Measurements from ENCODE around the gene LRRC3B. TPM values are rescaled to one million over a fixed set of nuclear protein-coding genes. Genes with fewer than 3 reads are reported as not detected.

The LRRC3B gene
- total and polyA plus RNA-seq, 9 donors: 0.28 to 2.5 (median 0.92) TPM

- no peak for TF ChIP-seq CTCF (IDR thresholded peaks at IDR 0.05)
- TF ChIP-seq POLR2A (IDR thresholded peaks at IDR 0.05): no peak
- TF ChIP-seq EP300 (IDR thresholded peaks at IDR 0.05): no peak
- no peak overlapping the region for H3K27ac ChIP-seq
- DNase-seq: no peak
- H3K4me3 ChIP-seq: no peak overlapping the region
- H3K9me3 ChIP-seq: no peaks in the 10 kb centered on the region
- no peaks in the 10 kb centered on the region for H3K36me3 ChIP-seq
- 27 to 53% (median 46%) methylated on average over 2 of the region's 2 CpGs for WGBS, 3 donors
- no peaks in the 10 kb centered on the region for H3K4me1 ChIP-seq (ENCODE audit: insufficient read depth)
- intact Hi-C loops (cut with DNase I): no loop called here
- H3K27me3 ChIP-seq: no peaks in the 10 kb centered on the region
Observed at GRCh38 chr3:26588931-26589330, 33.6 kb upstream of the LRRC3B start.

DNA sequence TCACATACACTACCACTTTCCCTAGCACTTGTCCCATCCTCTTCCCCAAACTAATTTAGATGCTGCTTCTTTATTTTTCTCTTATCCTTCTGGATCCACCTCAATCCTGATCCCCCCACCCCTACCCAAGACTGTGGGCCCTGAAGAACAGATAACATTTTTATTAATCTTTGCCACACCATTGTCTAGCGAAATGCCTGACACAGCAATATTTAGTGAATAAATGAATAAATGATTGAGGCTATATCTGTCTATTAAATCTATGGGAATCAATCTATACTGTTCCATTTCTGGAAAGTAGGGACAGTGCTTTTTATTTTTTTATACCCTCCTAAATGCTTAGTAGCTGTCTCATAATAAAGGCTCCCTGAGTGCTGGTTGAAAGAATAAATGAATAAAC is 32.9 kb upstream of the LRRC3B start:
- Histone ChIP-seq H3K36me3 (no peaks in the 10 kb centered on the region), H3K27ac (no peak overlapping the region), H3K27me3 (no peaks in the 10 kb centered on the region), H3K4me3 (no peak overlapping the region), H3K4me1 (ENCODE audit: insufficient read depth) (no peaks in the 10 kb centered on the region), H3K9me3 (no peaks in the 10 kb centered on the region)
- TF ChIP-seq CTCF (IDR thresholded peaks at IDR 0.05) (no peak), EP300 (IDR thresholded peaks at IDR 0.05) (no peak), POLR2A (IDR thresholded peaks at IDR 0.05) (no peak)
- WGBS, 3 donors: 96 to 98% (median 98%) methylated on average over 1 of the region's 1 CpG
- DNase-seq: no peak
- intact Hi-C loops (cut with DNase I): no loop called here

DNA sequence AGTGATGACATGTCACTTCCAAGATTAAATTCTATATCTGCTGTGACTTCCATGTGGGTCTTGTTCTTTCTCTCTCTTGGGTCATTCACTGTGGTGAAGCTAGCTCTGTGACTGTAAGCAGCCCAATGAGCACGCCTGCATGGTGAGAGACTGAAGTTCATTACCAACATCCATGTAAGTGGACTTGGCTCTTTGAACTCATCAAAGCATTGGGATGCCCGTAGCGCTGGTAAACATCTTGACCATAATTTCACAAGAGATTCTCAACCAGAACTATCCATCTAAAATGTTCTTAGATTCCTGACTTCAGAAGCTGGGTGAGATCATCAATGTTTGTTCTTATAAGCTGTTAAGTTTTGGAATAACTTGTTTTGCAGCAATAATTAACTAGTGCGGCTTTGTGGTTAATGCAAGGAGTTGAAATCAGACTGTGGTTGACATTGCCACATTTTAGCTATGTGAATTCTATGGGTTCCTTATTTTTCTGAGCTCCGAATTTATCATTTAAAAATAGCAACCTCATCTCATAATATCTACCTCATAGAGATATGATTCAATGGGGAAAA is 31.6 kb upstream of the LRRC3B start:
- Histone ChIP-seq H3K4me1 (ENCODE audit: insufficient read depth) (no peaks in the 10 kb centered on the region), H3K36me3 (no peaks in the 10 kb centered on the region), H3K27me3 (no peaks in the 10 kb centered on the region), H3K9me3 (no peaks in the 10 kb centered on the region), H3K27ac (no peak overlapping the region), H3K4me3 (no peak overlapping the region)
- WGBS, 3 donors: 93 to 96% (median 95%) methylated on average over 5 of the region's 5 CpGs
- no peak for DNase-seq
- intact Hi-C loops (cut with DNase I): no loop called here
- TF ChIP-seq CTCF (IDR thresholded peaks at IDR 0.05) (no peak), POLR2A (IDR thresholded peaks at IDR 0.05) (no peak), EP300 (IDR thresholded peaks at IDR 0.05) (no peak)

DNA sequence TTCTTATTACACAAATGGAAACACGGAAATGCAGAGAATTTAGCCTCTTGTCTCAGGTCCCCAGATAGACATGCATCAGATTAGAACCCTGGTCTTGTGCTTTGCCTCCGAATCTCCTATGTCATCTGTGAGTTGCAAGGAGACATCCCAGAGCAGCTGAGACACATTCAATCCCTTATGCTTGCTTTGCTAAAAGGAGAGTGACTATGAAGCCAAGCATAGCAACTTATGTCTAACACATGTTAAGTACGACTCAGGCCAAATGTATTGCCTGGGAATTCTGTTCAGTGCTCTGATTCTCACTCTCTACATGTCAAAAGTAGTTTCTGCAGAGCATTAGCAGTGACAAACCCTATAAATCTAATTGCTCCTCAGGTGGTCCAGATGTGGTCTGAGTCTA is 30.6 kb upstream of the LRRC3B start:
- H3K4me3 ChIP-seq: no peak overlapping the region
- no peaks in the 10 kb centered on the region for H3K36me3 ChIP-seq
- no peaks in the 10 kb centered on the region for H3K9me3 ChIP-seq
- TF ChIP-seq EP300 (IDR thresholded peaks at IDR 0.05) (no peak), CTCF (IDR thresholded peaks at IDR 0.05) (no peak), POLR2A (IDR thresholded peaks at IDR 0.05) (no peak)
- H3K27me3 ChIP-seq: no peaks in the 10 kb centered on the region
- H3K4me1 ChIP-seq (ENCODE audit: insufficient read depth): no peaks in the 10 kb centered on the region
- intact Hi-C loops (cut with DNase I): no loop called here
- WGBS, 3 donors: 83 to 88% (median 87%) methylated on average over 3 of the region's 3 CpGs
- no peak for DNase-seq
- no peak overlapping the region for H3K27ac ChIP-seq

Measured in ovary (tissue), 9 donors.